ENCODE results near the gene NADK2. TPM values are rescaled to one million over a fixed set of nuclear protein-coding genes. Genes with fewer than 3 reads are reported as not detected.

The NADK2 gene
- total RNA-seq, 2 donors from 2014 or later: 17.9 to 30.4 TPM

- Histone ChIP-seq H3K27me3 (no peaks in the 10 kb centered on the region), H3K9me3 (no peaks in the 10 kb centered on the region), H3K36me3 (peaks cover 48% of the 10 kb centered on the region), H3K4me1 (no peaks in the 10 kb centered on the region), H3K4me3 (no peak overlapping the region), H3K27ac (no peak overlapping the region)
- DNase-seq (ENCODE audit: low spot score): no peak
- no peak for TF ChIP-seq CTCF (IDR thresholded peaks at IDR 0.05)
Measured at GRCh38 chr5:36175043-36175442, 66.7 kb downstream of the NADK2 start.

GRCh38 chr5:36174119-36174518, 67.6 kb downstream of the NADK2 start:
- Histone ChIP-seq H3K27me3 (no peaks in the 10 kb centered on the region), H3K27ac (no peak overlapping the region), H3K4me3 (no peak overlapping the region), H3K9me3 (no peaks in the 10 kb centered on the region), H3K36me3 (peaks cover 57% of the 10 kb centered on the region), H3K4me1 (no peaks in the 10 kb centered on the region)
- no peak for DNase-seq (ENCODE audit: low spot score)
- TF ChIP-seq CTCF (IDR thresholded peaks at IDR 0.05): no peak

- no peak for DNase-seq (ENCODE audit: low spot score)
- Histone ChIP-seq H3K27ac (no peak overlapping the region), H3K4me3 (no peak overlapping the region), H3K9me3 (no peaks in the 10 kb centered on the region), H3K27me3 (no peaks in the 10 kb centered on the region), H3K36me3 (peaks cover 58% of the 10 kb centered on the region), H3K4me1 (no peaks in the 10 kb centered on the region)
- TF ChIP-seq CTCF (IDR thresholded peaks at IDR 0.05): no peak
Measured at GRCh38 chr5:36173426-36173825, 68.3 kb downstream of the NADK2 start.

GRCh38 chr5:36172599-36172998, 69.1 kb downstream of the NADK2 start:
- DNase-seq (ENCODE audit: low spot score): no peak
- H3K27ac ChIP-seq: no peak overlapping the region
- H3K4me1 ChIP-seq: no peaks in the 10 kb centered on the region
- H3K9me3 ChIP-seq: no peaks in the 10 kb centered on the region
- no peak for TF ChIP-seq CTCF (IDR thresholded peaks at IDR 0.05)
- no peaks in the 10 kb centered on the region for H3K27me3 ChIP-seq
- H3K36me3 ChIP-seq: peaks cover 57% of the 10 kb centered on the region
- no peak overlapping the region for H3K4me3 ChIP-seq

GRCh38 chr5:36170832-36171424, 70.8 kb downstream of the NADK2 start:
- TF ChIP-seq CTCF (IDR thresholded peaks at IDR 0.05): no peak
- no peaks in the 10 kb centered on the region for H3K4me1 ChIP-seq
- H3K27me3 ChIP-seq: no peaks in the 10 kb centered on the region
- H3K36me3 ChIP-seq: peaks cover 51% of the 10 kb centered on the region
- no peak overlapping the region for H3K4me3 ChIP-seq
- H3K27ac ChIP-seq: no peak overlapping the region
- no peak for DNase-seq (ENCODE audit: low spot score)
- H3K9me3 ChIP-seq: no peaks in the 10 kb centered on the region

- H3K36me3 ChIP-seq: peaks cover 50% of the 10 kb centered on the region
- no peaks in the 10 kb centered on the region for H3K9me3 ChIP-seq
Measured at GRCh38 chr5:36168737-36169136, 73.0 kb downstream of the NADK2 start.

More at GRCh38 chr5:36168737-36169136, 73.0 kb downstream of the NADK2 start:
- H3K4me3 ChIP-seq: no peak overlapping the region
- H3K4me1 ChIP-seq: no peaks in the 10 kb centered on the region
- H3K27ac ChIP-seq: no peak overlapping the region
- no peak for TF ChIP-seq CTCF (IDR thresholded peaks at IDR 0.05)
- DNase-seq (ENCODE audit: low spot score): no peak
- H3K27me3 ChIP-seq: no peaks in the 10 kb centered on the region

Data from right atrium auricular region (tissue), 2 donors.